Chondrocyte (in vitro differentiated cells): ENCODE data around the gene TMEM200C. TPM values are rescaled to one million over a fixed set of nuclear protein-coding genes. Genes with fewer than 3 reads are reported as not detected.

Experiments
- DNase-seq: peaks from one replicate; pipeline ENCODE4 v3.0.0; 2021; ENCODE audit warnings: mixed read lengths, low spot score
- H3K27ac Mint-ChIP-seq: one replicate; pipeline ENCODE4 v1.8.0; 2021; ENCODE audit warnings: mild to moderate bottlenecking, moderate library complexity, mixed read lengths; ENCODE audit not compliant: unreplicated experiment
- H3K27me3 Mint-ChIP-seq: 2 replicates; pipeline ENCODE4 v1.8.0; 2021; ENCODE audit warnings: low read depth, mixed read lengths
- H3K36me3 Mint-ChIP-seq: 2 replicates; pipeline ENCODE4 v1.8.0; 2021; ENCODE audit warnings: low read depth, mixed read lengths
- H3K4me1 Mint-ChIP-seq: 2 replicates; pipeline ENCODE4 v1.8.0; 2021; ENCODE audit warnings: low read depth, mild to moderate bottlenecking, mixed read lengths
- H3K4me3 Mint-ChIP-seq: one replicate; pipeline ENCODE4 v1.8.0; 2021; ENCODE audit warnings: mild to moderate bottlenecking, moderate library complexity, mixed read lengths; ENCODE audit not compliant: unreplicated experiment
- H3K9me3 Mint-ChIP-seq: 2 replicates; pipeline ENCODE4 v1.8.0; 2021; ENCODE audit warnings: low read depth, mixed read lengths
- CTCF ChIP-seq: fragments of 200-600 bp; sonication (generic); IDR thresholded peaks from 2 replicates; pipeline ENCODE4 v1.5.0; 2021; ENCODE audit warnings: antibody characterized with exemption, mild to moderate bottlenecking, moderate library complexity
- total RNA-seq: library from RNA; stranded (reverse); gene quantifications from 3 replicates; pipeline ENCODE4 v1.2.1, GENCODE V29; 2021

TMEM200C gene
- total RNA-seq, 1 donor from 2014 or later: 5.8 TPM

GRCh38 chr18:5892823-5893431 lies 2.4 kb downstream of the TMEM200C start:
- no peak for DNase-seq
- H3K27me3 Mint-ChIP-seq: peaks cover 8% of the 10 kb centered on the region
- no peak for TF ChIP-seq CTCF
- no peak overlapping the region for H3K4me3 Mint-ChIP-seq
- H3K27ac Mint-ChIP-seq: no peak overlapping the region
- H3K9me3 Mint-ChIP-seq: no peaks in the 10 kb centered on the region
- H3K4me1 Mint-ChIP-seq: peaks cover 22% of the 10 kb centered on the region
- no peaks in the 10 kb centered on the region for H3K36me3 Mint-ChIP-seq

GRCh38 chr18:5891854-5892215 lies 3.5 kb downstream of the TMEM200C start:
- H3K4me3 Mint-ChIP-seq: peak overlapping the region; percentile 51
- no peaks in the 10 kb centered on the region for H3K36me3 Mint-ChIP-seq
- no peak overlapping the region for H3K27ac Mint-ChIP-seq
- peaks cover 8% of the 10 kb centered on the region for H3K27me3 Mint-ChIP-seq
- TF ChIP-seq CTCF: no peak
- peak; percentile 79 for DNase-seq
- H3K4me1 Mint-ChIP-seq: peaks cover 22% of the 10 kb centered on the region
- no peaks in the 10 kb centered on the region for H3K9me3 Mint-ChIP-seq

GRCh38 chr18:5891184-5891853 lies 4.0 kb downstream of the TMEM200C start:
- Mint-ChIP-seq H3K27me3 (peaks cover 8% of the 10 kb centered on the region), H3K27ac (no peak overlapping the region), H3K4me1 (peaks cover 21% of the 10 kb centered on the region), H3K36me3 (no peaks in the 10 kb centered on the region), H3K4me3 (peak overlapping the region; percentile 51), H3K9me3 (no peaks in the 10 kb centered on the region)
- TF ChIP-seq CTCF: no peak
- peak; percentile 82 for DNase-seq

- DNase-seq: peak; percentile 92
- peak; percentile 80 for TF ChIP-seq CTCF
- Mint-ChIP-seq H3K27ac (no peak overlapping the region), H3K4me1 (peaks cover 17% of the 10 kb centered on the region), H3K9me3 (no peaks in the 10 kb centered on the region), H3K4me3 (peak overlapping the region; percentile 55), H3K27me3 (peaks cover 8% of the 10 kb centered on the region), H3K36me3 (no peaks in the 10 kb centered on the region)
Observed at GRCh38 chr18:5890331-5891183, 4.8 kb downstream of the TMEM200C start.

GRCh38 chr18:5885361-5885760 lies 10.0 kb downstream of the TMEM200C start:
- no peak for DNase-seq
- H3K27me3 Mint-ChIP-seq: peaks cover 2% of the 10 kb centered on the region
- no peaks in the 10 kb centered on the region for H3K9me3 Mint-ChIP-seq
- H3K27ac Mint-ChIP-seq: no peak overlapping the region
- no peaks in the 10 kb centered on the region for H3K4me1 Mint-ChIP-seq
- no peak for TF ChIP-seq CTCF
- no peak overlapping the region for H3K4me3 Mint-ChIP-seq
- no peaks in the 10 kb centered on the region for H3K36me3 Mint-ChIP-seq
